Kidney (tissue), 14 donors: ENCODE data around the gene CD44. TPM values are rescaled to one million over a fixed set of nuclear protein-coding genes. Genes with fewer than 3 reads are reported as not detected.

ENCODE experiments used
- DNase-seq, 5 donors: peaks; one replicate each; pipeline ENCODE4 v3.0.0-alpha.2; 2013 to 2020
- FAIRE-seq: peaks from 2 replicates; lab custom pipeline; 2012; peaks lifted over from hg19 to GRCh38; lab: Jason Lieb, UNC
- H3K27ac ChIP-seq, 2 donors: one replicate each; pipeline ENCODE4 v1.7.0; 2013; ENCODE audit warnings: low read depth in 2 of 2, low read length in 2 of 2, inconsistent platforms in 1 of 2
- H3K27me3 ChIP-seq: one replicate; pipeline ENCODE4 v1.7.1; 2013; ENCODE audit warnings: low read length, inconsistent platforms; ENCODE audit not compliant: control insufficient read depth, insufficient read depth
- H3K36me3 ChIP-seq, 3 donors: one replicate each; pipeline versions ENCODE4 v1.7.0 to v1.7.1; 2013; ENCODE audit warnings: low read length in 3 of 3, control low read depth in 1 of 3, inconsistent platforms in 1 of 3; ENCODE audit not compliant: insufficient read depth in 3 of 3, control insufficient read depth in 2 of 3
- H3K4me1 ChIP-seq, 3 donors: one replicate each; pipeline versions ENCODE4 v1.7.0 to v1.7.1; 2013; ENCODE audit warnings: low read length in 3 of 3, inconsistent platforms in 1 of 3, low read depth in 1 of 3; ENCODE audit not compliant: control insufficient read depth in 2 of 3, insufficient read depth in 2 of 3
- H3K4me3 ChIP-seq, 3 donors: one replicate each; pipeline versions ENCODE4 v1.7.0 to v1.8.1; 2013; ENCODE audit warnings: low read length in 3 of 3, control low read depth in 1 of 3, inconsistent platforms in 1 of 3
- H3K9ac ChIP-seq, 3 donors: one replicate each; pipeline versions ENCODE4 v1.7.0 to v1.7.1; 2013; ENCODE audit warnings: low read length in 3 of 3, control low read depth in 1 of 3, inconsistent platforms in 1 of 3
- H3K9me3 ChIP-seq, 3 donors: one replicate each; pipeline versions ENCODE4 v1.7.0 to v1.7.1; 2013; ENCODE audit warnings: low read length in 3 of 3, control low read depth in 1 of 3, inconsistent platforms in 1 of 3; ENCODE audit not compliant: control insufficient read depth in 2 of 3, insufficient read depth in 1 of 3
- intact Hi-C: fragments of 100-400 bp; cut with DNase I; formaldehyde crosslinking; loops from one replicate; pipeline ENCODE4 v1.11.1; 2022
- polyA plus RNA-seq: library from polyadenylated mRNA; stranded (reverse); fragments of 350-450 nt; fragmentation: Illumina TruSeq; extraction: RNeasy Lipid Tissue Mini Kit (QIAGEN cat#74804); gene quantifications from one replicate; pipeline ENCODE4 v1.2.3, GENCODE V29; 2014; ENCODE audit warnings: low read depth, low replicate concordance; ENCODE audit not compliant: insufficient read depth
- total RNA-seq: library from RNA; stranded (reverse); fragmentation: NEBNext Ultra II Directional; extraction: Animal tissue kit (Norgen Biotek cat#: 25700); gene quantifications from one replicate; pipeline ENCODE4 v1.2.1, GENCODE V29; 2021
- TF ChIP-seq, protein P1 (sequence below): IDR thresholded peaks from 3 replicates; pipeline ENCODE4 v1.5.1; 2012; ENCODE audit warnings: mild to moderate bottlenecking, moderate library complexity, borderline replicate concordance; ENCODE audit not compliant: insufficient read depth; ENCODE audit errors: extremely low read depth
- donor health status: control.
- donor health status: control.
- donor health status: control.
- donor health status: control.
- donor health status: control.
- donor health status: DM: yes; HTN: yes; CAD: no.
- donor health status: Normal renal cell carcinoma (clear cell type).

The CD44 gene
- total and polyA plus RNA-seq, 2 donors from 2014 or later = 13.8 to 235 TPM

DNA sequence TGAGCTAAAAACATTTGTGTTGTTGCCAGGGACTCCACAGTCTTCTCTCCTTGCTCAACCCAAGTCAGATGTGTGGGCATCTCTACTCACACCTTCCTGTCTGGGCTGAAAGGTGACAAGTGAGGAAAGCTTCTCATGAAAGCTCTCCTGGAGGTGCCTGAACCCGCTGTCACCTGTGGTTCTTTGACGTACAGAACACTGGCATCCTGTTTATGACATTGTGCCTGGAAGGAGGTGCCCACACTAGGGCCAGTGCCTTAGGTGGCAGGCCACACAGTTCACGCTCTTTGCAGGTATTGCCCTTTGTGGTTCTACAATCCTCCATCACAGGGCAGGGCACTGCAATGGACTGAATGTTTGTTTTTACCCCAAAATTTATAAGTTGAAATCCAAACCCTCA, 108.5 kb downstream of the CD44 start:
- no peaks in the 10 kb centered on the region for H3K9me3 ChIP-seq
- no peak overlapping the region for H3K9ac ChIP-seq
- no peak overlapping the region for H3K27ac ChIP-seq
- H3K4me1 ChIP-seq = no peaks in the 10 kb centered on the region
- intact Hi-C loops = no loop called here
- TF ChIP-seq, protein P1, sequence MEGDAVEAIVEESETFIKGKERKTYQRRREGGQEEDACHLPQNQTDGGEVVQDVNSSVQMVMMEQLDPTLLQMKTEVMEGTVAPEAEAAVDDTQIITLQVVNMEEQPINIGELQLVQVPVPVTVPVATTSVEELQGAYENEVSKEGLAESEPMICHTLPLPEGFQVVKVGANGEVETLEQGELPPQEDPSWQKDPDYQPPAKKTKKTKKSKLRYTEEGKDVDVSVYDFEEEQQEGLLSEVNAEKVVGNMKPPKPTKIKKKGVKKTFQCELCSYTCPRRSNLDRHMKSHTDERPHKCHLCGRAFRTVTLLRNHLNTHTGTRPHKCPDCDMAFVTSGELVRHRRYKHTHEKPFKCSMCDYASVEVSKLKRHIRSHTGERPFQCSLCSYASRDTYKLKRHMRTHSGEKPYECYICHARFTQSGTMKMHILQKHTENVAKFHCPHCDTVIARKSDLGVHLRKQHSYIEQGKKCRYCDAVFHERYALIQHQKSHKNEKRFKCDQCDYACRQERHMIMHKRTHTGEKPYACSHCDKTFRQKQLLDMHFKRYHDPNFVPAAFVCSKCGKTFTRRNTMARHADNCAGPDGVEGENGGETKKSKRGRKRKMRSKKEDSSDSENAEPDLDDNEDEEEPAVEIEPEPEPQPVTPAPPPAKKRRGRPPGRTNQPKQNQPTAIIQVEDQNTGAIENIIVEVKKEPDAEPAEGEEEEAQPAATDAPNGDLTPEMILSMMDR = no peak
- FAIRE-seq = no peak
- DNase-seq = no peak
- no peaks in the 10 kb centered on the region for H3K27me3 ChIP-seq
- no peak overlapping the region for H3K4me3 ChIP-seq
- H3K36me3 ChIP-seq = no peaks in the 10 kb centered on the region

DNA sequence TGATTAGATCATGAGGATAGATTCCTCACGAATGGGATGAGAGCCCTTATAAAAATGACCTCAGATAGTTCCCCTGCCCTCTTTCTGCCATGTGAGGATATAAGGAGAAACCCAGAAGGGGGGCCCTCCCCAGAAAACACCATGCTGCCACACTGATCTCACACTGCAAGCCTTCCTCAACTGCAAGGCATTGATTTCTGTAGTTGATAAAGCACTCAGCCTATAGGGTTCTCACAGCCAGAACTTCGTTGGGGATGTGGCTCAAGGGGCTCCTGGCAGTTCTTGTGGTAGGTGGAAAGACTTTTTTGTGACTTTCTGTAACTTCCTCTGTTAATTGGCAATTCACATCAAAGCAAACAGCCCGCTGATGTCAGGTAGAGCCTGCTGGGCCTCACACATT, 108.9 kb downstream of the CD44 start:
- H3K9me3 ChIP-seq = no peaks in the 10 kb centered on the region
- H3K27ac ChIP-seq = no peak overlapping the region
- FAIRE-seq (no peak), DNase-seq (no peak)
- no peaks in the 10 kb centered on the region for H3K4me1 ChIP-seq
- H3K36me3 ChIP-seq = no peaks in the 10 kb centered on the region
- H3K4me3 ChIP-seq = no peak overlapping the region
- TF ChIP-seq, protein P1 = no peak
- intact Hi-C loops = no loop called here
- H3K27me3 ChIP-seq = no peaks in the 10 kb centered on the region
- H3K9ac ChIP-seq = no peak overlapping the region

DNA sequence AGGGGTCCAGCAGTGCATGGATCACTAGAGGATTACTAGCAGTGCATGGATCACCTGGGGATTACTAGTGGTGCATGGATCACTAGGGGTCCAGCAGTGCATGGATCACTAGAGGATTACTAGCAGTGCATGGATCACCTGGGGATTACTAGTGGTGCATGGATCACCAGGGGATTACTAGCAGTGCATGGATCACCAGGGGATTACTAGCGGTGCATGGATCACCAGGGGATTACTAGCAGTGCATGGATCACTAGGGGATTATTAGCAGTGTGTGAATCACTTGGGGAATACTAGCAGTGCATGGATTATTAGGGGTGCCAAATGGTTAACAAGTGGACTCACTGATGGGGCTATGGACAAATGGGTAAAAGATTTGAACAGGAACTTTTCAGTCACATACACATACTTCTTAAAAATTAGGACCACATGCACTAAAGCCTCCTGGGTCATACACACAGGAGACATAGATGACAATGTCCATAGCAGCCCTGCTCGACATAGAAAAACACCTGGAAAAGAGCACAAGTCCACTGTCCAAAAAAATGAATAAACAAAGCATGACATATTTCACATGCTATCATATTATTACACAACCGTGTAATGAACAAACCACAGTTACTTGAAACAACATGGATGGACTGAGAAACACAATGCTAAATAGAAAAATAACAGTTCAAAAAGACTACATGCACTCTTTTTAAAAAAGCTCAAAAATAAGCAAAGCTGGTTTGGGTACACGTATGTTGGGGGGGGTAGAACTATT, 109.8 kb downstream of the CD44 start:
- Histone ChIP-seq H3K27me3 (no peaks in the 10 kb centered on the region), H3K4me1 (no peaks in the 10 kb centered on the region), H3K27ac (no peak overlapping the region), H3K9ac (no peak overlapping the region), H3K9me3 (no peaks in the 10 kb centered on the region), H3K4me3 (no peak overlapping the region), H3K36me3 (no peaks in the 10 kb centered on the region)
- intact Hi-C loops = no loop called here
- DNase-seq = no peak
- no peak for FAIRE-seq
- TF ChIP-seq, protein P1 = no peak

DNA sequence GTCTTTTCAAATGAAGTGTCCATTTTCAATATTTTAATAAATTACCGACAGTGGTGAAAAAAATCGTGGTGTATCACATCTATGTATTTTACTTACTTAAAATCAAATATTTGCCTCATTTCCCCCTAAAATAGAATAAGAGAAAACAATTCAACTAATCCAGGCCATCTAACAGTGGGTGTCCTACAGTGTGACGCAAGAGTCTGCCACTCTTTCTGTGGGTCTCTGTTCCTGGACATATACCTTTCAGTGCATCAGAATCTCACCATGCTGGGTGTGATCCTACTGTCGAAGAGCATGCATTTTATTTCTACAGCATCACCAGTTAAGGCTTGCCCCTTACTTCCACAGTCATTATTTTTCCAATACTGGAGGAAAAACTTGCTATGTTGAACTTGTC, 111.2 kb downstream of the CD44 start:
- Histone ChIP-seq H3K27ac (no peak overlapping the region), H3K4me3 (no peak overlapping the region), H3K9me3 (no peaks in the 10 kb centered on the region), H3K36me3 (no peaks in the 10 kb centered on the region), H3K4me1 (no peaks in the 10 kb centered on the region), H3K9ac (no peak overlapping the region), H3K27me3 (no peaks in the 10 kb centered on the region)
- TF ChIP-seq, protein P1 = no peak
- intact Hi-C loops = no loop called here
- DNase-seq = no peak
- no peak for FAIRE-seq
